Measurements from ENCODE around the gene CALML5.
"Not testable (repeated sequence)": the region's sequence is repeated elsewhere in the genome, so short reads cannot be mapped to it uniquely, and the experiment has no call there.

CALML5 gene

DNA sequence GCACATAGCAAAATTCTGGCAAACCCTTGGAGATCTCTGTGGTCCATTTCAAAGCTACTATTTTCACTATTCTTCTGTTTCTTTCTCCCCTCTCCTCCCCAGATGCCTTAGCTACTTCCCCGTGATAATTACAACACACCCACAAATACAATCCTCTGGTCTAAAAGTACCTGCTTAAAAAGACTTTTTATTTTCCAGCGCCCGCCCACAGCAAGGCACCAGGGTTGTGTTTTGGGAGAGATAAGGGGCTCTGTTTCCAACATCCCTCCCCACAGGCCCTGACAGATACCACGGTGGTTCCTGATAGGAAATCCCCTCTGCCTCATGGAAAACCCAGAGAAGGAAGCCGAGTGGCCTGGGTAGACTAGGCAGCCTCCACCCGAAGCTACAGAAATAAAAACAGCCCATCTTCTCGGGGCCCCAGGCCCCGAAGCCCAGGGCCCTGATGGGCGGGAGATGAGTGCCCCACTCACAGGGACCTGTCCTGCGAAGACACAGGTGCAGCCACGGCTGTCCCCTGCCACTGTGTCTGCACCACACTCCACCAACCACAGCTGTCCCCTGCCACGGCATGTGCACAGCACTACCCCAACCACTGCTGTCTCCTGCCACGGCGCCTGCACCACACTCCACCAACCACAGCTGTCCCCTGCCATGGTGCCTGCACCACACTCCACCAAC, 19.7 kb downstream of the CALML5 start:
- no peak for DNase-seq

DNA sequence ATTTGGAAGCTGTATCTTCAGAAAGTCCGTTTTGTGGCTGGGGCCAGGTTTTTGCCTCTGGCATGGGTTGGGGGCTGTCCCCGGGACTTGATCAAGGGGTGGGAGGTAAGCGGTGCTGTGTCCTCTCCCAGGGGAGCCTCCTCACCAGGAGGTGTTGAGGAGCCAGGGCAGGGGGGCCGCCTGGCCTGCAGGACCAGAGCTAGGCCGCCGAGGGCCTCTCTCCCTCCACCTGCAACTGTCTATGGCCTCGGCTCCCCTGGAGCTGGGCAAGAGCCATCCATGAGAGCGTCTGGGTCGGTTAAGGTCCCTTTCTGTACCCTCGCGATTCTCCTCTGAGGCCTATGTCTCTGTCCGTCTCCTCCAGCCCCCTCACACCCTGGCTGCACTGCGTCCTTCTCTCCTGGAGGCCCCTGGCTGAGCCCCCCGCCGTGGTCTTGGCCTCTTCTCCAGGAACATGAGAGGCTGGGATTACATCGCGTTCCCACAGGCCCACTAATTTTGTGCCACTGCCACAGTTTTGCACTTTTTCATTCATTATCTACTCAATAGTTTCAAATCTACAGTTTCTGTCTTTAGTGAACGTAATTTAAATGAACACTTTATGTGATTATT, 20.6 kb downstream of the CALML5 start:
- DNase-seq = no peak

DNA sequence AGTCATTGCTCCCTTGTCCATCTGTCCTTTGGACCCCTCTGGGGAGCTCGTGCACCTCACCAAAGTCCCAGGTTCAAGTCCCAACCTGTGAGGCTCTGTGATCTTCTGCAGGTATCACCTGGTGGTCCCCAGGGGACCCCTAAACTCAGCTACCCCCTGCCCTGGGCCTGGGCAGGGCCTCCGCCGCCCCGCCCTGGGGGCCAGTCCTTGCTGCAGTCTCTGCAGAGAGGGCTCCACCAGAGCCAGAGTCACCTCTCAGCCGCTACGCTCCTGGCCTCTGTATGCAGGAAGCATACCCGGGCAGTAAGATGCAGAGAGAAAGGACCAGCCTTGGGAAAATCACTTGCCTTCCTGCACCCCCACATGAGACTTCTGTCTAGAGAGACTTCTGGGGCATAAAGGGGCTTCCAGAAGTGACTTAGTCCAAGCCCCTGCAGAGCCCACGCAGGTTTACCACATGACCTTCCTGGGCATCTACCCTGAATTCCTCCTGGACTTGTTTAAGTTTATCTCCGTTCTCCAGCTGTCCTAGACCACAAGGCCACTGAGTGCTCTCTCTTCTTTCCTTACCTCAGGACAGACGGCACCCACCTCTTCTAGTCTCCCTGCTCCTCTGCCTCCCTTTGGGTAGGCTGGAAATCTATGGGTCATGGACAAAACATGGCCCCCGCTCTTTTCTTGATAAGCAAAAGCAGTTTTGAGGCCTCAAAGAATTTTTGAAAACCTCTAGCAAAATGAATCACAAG, 21.2 kb downstream of the CALML5 start:
- no peak for DNase-seq

DNA sequence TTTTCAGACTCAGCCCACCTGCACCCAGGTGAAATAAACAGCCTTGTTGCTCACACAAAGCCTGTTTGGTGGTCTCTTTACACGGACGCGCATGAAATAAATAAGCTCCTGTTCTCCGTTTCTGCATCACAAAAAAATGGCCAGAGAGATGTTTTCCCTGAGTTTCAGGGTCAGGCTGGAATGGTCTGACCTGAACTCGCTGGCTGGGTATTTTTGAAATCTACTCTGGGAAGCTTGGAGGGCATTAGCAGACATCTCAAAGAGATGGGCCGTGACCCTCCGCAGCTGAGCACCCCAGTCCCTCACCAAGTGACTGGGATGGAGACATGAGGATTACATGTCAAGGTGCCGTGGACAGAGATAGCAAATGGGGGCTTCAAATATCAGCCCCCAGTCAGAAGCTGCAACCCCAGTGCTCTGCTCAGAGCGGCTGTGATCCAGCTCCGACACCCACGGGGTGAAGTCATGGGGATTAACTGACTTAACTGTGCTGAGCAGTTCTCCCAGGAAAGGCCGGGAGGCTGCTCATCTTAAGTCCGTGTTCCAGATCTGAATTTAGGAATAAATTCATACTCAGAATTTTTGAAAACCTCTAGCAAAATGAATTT, 22.3 kb downstream of the CALML5 start:
- no peak for DNase-seq

DNA sequence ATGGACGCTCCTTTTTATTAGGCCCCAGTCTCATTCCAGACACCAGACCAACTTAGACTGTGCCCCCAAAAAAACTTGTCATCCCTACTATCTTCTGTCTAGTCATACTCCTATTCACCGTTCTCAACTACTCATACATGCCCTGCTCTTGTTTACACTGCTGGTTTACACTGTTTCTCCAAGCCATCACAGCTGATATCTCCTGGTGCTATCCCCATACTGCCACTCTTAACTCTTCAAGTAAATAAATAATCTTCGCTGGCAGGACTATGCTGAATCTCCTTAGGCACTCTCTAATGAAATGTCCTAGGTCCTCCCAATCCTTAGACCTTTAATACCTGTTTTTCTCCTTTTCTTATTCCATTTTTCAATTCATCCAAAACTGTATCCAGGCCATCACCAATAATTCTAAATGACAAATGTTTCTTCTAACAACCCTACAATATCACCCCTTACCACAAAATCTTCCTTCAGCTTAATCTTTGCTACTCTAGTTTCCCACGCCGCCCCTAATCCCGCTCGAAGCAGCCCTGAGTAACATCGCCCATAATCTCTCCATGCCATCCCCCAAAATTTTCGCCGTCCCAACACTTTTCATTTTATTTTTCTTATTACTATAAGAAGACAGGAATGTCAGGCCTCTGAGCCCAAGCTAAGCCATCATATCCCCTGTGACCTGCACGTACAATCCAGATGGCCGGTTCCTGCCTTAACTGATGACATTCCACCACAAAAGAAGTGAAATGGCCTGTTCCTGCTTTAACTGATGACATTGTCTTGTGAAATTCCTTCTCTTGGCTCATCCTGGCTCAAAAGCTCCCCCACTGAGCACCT, 23.2 kb downstream of the CALML5 start:
- DNase-seq = not testable (repeated sequence)

DNA sequence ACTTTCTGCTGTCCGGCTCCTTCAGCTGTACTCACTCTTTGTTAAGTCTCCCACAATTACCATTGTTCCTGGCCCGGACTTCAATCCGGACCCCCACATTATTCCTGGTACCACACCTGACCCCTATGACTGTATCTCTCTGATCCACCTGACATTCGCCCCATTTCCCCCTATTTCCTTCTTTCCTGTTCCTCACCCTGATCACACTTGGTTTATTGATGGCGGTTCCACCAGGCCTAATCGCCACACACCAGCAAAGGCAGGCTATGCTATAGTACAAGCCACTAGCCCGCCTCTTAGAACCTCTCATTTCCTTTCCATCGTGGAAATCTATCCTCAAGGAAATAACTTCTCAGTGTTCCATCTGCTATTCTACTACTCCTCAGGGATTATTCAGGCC, 24.3 kb downstream of the CALML5 start:
- DNase-seq = not testable (repeated sequence)

GRCh38 chr10:5474642-5475041, 24.7 kb downstream of the CALML5 start:
- not testable (repeated sequence) for DNase-seq

DNA sequence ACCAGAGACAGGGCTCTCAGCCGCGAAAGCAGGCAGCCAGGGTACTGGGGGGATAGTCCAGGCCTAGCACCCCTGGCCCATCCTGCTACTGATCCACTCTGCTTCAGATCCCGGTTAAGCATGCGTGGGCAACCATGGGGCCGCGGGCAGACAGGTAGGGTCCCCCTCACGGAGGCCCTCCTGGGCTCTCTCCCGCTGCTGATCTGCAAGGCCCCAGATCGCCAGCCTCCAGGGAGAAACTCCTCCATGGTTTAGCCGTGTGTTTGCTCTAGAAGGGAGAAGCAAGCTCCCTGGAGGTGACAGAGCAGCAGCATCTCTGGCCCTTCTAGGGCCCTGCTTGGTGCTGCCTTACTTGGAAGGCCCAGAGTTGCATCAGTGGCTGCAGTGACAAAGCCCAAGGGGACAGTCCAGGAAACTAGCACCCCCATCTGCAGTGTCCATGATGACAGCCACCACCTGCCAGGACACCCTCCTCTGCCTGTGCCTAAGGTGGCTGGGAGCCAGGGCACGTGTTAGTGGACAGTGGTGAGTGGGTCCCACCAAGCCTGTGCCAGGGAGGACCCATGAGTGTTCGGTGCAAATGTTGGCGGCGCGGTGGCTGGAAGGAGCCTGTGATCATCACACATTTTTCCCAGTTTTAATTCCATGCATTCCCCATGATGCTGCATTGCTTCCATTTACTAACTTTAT, 29.2 kb downstream of the CALML5 start:
- no peak for DNase-seq

DNA sequence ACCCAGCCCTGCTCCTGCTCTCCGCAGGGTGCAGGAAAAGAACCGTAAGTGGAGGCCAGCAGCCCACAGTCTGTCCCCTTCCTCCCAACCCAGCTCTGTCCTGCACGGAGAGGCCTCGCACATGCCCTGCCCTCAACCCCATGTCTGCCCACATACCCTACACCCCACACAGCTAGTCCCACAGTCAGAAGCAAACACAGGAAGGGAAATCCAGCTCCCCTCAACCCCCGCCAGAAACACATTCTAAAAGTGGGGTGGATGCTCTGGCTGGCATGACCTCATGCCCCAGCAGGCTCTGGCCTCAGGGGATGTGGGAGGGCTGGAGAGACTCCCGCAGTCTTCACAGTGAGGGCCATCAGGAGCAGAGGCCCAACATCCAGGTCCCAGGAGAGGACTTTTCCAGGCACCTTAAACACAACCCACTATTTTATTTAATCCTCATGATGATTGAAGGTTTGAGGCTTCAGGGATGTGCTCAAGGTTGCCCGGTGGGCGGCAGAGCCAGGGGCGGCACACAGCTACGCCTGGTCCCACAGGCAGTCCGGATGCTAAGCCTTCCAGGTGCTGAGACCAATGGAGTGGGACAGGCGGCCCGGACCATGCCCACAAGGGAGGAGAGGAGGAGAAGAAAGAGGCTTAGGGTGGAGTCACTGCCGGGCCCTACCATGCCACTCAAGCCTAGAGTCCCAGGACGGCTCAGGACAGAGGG, 29.9 kb downstream of the CALML5 start:
- no peak for DNase-seq

DNA sequence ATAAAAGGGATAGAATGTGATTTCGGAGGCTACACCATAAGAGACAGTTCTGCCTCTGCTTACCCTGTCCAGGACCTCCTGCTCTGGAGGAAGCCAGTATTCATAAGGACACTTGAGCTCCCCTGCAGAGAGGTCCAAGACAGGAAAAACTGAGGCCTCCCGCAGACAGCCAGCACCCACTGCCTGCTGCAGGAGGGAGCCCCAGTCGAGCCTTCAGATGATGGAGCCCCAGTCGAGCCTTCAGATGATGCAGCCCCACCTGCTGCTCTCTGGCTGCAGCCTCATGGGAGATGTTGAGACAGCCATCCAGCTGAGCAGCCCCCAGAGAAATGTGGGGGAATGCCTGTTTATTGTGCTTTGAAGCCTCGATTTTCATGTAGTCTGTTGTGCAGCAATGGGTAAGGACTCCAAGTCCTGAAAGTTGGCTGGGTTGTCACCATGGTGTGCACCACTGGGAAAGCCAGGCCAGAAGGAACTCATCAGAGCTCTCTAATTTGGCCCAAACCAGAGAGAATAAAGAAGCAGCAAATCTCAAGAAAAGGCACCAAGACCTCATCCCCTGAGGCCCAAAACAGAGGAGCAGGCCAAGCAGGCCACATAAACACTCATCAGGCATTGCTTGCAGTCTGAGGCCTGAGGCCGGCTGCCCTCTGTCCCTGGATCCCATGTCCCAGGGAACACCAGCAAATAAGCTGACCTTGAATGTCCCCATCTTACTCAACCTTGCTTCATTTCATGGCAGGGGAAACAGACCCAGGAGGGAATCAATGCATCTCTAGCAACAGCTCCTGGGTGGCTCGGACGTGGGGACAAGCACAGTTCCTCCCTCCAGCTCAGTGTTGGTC, 30.9 kb downstream of the CALML5 start:
- no peak for DNase-seq

DNA sequence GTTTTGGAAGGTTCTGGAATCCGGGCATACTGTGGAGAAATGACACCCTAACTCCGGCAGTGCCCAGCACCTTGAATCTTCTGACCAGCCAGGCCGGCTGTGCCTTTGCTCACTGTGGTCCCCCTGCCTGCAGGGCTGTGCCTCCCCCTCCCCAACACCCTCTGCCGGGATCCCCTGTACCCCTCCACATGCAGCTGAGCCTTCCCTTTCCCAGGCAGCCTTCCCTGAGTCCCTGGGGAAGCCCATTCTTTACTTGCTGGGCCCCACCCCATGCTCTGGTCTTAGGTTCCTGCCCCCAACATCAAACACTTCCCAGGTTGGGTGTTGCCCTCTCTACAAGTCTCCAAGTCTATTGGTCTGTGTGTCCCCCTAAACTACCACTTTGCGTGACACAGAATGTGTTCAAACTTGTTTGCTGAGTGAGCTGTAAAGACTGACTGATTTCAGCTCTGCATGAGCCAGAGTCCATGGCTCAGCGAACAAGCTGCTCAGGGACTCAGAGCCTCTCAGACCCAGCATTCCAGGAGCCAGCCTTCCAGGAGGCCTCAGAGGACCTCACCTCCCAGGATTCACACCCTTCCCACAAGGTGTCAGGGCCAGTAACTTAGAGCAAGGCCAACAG, 31.6 kb downstream of the CALML5 start:
- no peak for DNase-seq

DNA sequence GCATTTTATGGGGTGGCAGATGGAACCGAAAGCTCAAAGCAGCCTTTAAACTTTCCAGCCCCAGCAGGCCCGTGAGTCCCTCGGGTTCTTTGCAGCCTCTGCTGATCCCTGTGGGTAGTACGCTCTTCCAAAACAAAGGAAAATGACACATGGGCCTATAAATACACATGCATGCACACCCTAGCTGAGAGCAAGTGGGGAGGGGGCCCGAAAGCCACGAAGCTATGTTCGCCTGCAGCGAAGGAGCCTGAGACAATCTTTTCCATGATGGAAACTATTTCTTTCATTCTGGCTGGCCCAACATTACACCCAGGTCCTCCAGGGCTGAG, 32.2 kb downstream of the CALML5 start:
- no peak for DNase-seq

DNA sequence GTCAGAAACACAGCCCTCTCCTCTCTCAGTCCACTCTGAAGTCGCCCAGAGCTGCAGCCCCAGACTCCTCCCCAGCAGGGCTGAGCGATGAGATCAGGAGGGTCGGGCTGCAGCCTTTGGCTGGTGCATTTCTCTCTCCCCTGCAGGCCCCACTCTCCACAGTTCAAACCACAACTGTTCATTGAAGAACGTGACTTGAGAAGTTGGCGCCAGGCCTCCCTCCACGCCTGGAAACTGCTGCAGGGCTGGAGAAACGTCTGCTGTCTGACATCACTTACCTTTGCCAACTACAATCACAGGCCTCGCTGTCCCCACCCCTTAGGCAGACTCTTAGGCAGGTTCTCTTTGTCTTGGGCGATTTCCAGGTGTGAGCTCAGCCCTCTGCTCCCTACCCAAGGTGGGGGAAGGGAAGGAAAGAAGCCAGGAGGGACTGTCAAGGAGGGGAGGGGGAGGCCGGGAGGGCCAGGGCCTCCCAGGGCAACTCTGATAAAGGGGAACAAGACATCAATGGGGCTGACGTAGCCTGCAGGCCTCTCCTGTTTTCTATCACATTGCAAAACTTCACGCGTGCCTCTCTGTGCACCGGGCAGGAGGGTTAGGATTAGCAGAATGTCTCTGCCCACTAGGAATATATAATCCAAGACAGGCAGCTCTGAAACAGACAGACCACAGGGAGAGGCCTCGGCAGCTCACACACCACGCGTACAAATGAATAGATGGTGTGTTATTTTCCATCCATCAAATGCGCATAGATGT, 32.7 kb downstream of the CALML5 start:
- no peak for DNase-seq

- DNase-seq = no peak
Measured at GRCh38 chr10:5465976-5466450, 33.4 kb downstream of the CALML5 start.

DNA sequence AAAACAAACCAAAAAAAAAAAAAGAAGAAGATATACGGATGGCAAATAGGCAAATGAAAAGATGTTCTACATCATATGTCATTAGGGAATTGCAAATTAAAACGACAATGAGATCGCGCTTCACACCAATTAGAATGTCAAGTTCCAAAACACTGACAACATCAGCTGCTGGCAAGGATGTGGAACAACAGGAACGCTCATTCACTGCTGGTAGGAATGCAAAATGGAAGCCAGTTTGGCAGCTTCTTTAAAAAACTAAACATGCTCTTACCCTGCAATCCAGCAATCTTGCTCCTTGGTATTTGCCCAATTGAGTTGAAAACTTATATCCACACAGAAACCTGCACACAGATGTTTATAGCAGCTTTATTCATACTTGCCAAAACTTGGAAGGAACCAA, 34.8 kb downstream of the CALML5 start:
- DNase-seq = no peak

- no peak for DNase-seq
Measured at GRCh38 chr10:5462841-5463293, 36.5 kb downstream of the CALML5 start.

GRCh38 chr10:5461914-5462840, 37.2 kb downstream of the CALML5 start:
- peak; percentile 85 for DNase-seq

GRCh38 chr10:5461203-5461588, 38.2 kb downstream of the CALML5 start:
- no peak for DNase-seq
